Ovary (tissue), 3 donors: ENCODE data around the gene DENND4B.

ENCODE experiments used
- CTCF ChIP-seq, 3 donors: fragments of 450-650 bp in 2 of 3; fragments of 200-600 bp in 1 of 3; IDR thresholded peaks; one replicate each; pipeline versions ENCODE4 v1.5.1 to v1.8.0; 2016 to 2022; ENCODE audit warnings: antibody characterized with exemption in 3 of 3, mild to moderate bottlenecking in 1 of 3
- EP300 ChIP-seq: sonication (generic); formaldehyde crosslinking; IDR thresholded peaks from one replicate; pipeline ENCODE4 v1.6.1; 2017; ENCODE audit warnings: antibody characterized with exemption
- donor health status: DM: no; HTN: no; CAD: no.

GRCh38 chr1:153968000-153968363, 21.5 kb upstream of the DENND4B start:
- TF ChIP-seq EP300 (no peak), CTCF (IDR thresholded peaks at IDR 0.05) (no peak)
